Natural killer cell (primary cell): ENCODE data around the gene PPP1R26. TPM values are rescaled to one million over a fixed set of nuclear protein-coding genes. Genes with fewer than 3 reads are reported as not detected.
"Not testable (repeated sequence)": the region's sequence is repeated elsewhere in the genome, so short reads cannot be mapped to it uniquely, and the experiment has no call there.

Experiments
- ATAC-seq, 3 donors: fragments of 150-1000 bp in 2 of 3; fragments of 200-7000 bp in 1 of 3; cut with Tn5 transposase; 1 replicate in 1 of 3; 2 replicates in 2 of 3; pipeline ENCODE4 v1.10.0; 2021; ENCODE audit warnings: mild to moderate bottlenecking in 2 of 3, moderate library complexity in 2 of 3
- DNase-seq, 2 donors: peaks; one replicate each; pipeline versions ENCODE4 v3.0.0 to v3.0.0-alpha.2; 2013 to 2021; ENCODE audit warnings: mixed read lengths in 1 of 2
- H3K27ac ChIP-seq: one replicate; pipeline ENCODE4 v1.5.1; 2013; ENCODE audit warnings: mild to moderate bottlenecking, low read length
- H3K27me3 ChIP-seq: one replicate; pipeline ENCODE4 v1.6.1; 2013; ENCODE audit warnings: low read length; ENCODE audit not compliant: control insufficient read depth, insufficient read depth
- H3K36me3 ChIP-seq: one replicate; pipeline ENCODE4 v1.6.1; 2013; ENCODE audit warnings: low read length; ENCODE audit not compliant: control insufficient read depth, insufficient read depth
- H3K4me1 ChIP-seq: one replicate; pipeline ENCODE4 v1.6.1; 2013; ENCODE audit warnings: low read length; ENCODE audit not compliant: control insufficient read depth, insufficient read depth
- H3K4me3 ChIP-seq: one replicate; pipeline ENCODE4 v1.5.1; 2013; ENCODE audit warnings: low read length
- H3K9me3 ChIP-seq: one replicate; pipeline ENCODE4 v1.6.1; 2013; ENCODE audit warnings: low read length; ENCODE audit not compliant: control insufficient read depth, insufficient read depth
- H3K27ac Mint-ChIP-seq, 2 donors: one replicate each; pipeline ENCODE4 v1.8.0; 2022; ENCODE audit warnings: mild to moderate bottlenecking in 2 of 2, mixed read lengths in 2 of 2, moderate library complexity in 1 of 2
- H3K27me3 Mint-ChIP-seq, 2 donors: one replicate each; pipeline ENCODE4 v1.8.0; 2022; ENCODE audit warnings: low read depth in 2 of 2, mixed read lengths in 2 of 2
- H3K36me3 Mint-ChIP-seq: one replicate; pipeline ENCODE4 v1.8.0; 2022; ENCODE audit warnings: mixed read lengths
- H3K4me1 Mint-ChIP-seq, 2 donors: one replicate each; pipeline ENCODE4 v1.8.0; 2022; ENCODE audit warnings: mixed read lengths in 2 of 2
- H3K4me3 Mint-ChIP-seq: one replicate; pipeline ENCODE4 v1.8.0; 2022; ENCODE audit warnings: mild to moderate bottlenecking, moderate library complexity, mixed read lengths
- H3K9me3 Mint-ChIP-seq, 2 donors: one replicate each; pipeline ENCODE4 v1.8.0; 2022; ENCODE audit warnings: mixed read lengths in 2 of 2
- CTCF ChIP-seq: fragments of 200-600 bp; IDR thresholded peaks from one replicate; pipeline ENCODE4 v1.8.0; 2022; ENCODE audit warnings: antibody characterized with exemption
- WGBS: methylation state at CpG from one replicate; pipeline ENCODE4 v1.1.7; 2013; ENCODE audit warnings: missing lambda C conversion rate; ENCODE audit not compliant: insufficient coverage; 5-methylcytosine and 5-hydroxymethylcytosine counted together
- intact Hi-C: fragments of 100-400 bp; cut with micrococcal nuclease; formaldehyde crosslinking; loops from one replicate; pipeline ENCODE4 v1.14.2; 2022
- total RNA-seq, 4 donors: library from RNA; stranded (reverse); fragments of 120-200 nt in 1 of 4; gene quantifications; one replicate each; pipeline versions ENCODE4 v1.2.3 to v1.2.4, GENCODE V29; 2013 to 2022

PPP1R26 gene
- total RNA-seq, 3 donors from 2014 or later (not counting 1 experiment from before 2014, with no cell fraction given), result 3.2 to 5.3 (median 3.6) TPM

DNA sequence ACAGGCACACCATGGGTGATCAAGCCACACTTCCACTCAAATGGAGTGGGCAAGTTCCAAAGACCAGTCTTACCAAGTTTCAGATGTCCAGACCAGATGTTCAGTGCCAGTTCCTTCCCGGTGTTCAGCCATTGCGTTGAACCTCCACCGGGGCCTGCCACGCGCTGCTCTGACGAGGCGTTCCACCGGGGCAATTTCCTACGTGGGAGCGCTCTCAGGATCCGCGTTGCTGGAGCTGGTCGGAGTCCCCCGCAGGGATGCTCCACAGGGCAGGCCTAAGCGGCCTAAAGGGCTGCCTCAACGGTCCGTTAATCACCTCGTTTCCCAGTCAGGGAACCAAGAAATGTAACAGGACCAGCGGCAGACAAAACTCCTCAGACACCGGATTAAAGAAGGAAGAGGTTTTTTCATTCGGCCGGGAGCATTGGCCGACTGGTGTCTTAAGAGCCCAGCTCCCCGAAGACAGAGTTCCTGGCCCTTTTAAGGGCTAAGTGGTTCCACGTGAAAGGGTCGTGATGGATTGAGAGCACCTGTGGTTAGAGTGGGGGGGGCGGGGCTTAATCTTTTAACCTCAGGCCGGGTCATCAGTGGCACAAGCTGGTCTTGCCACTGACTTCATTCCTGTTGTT is 35.7 kb upstream of the PPP1R26 start:
- DNase-seq, result no peak
- 77% methylated on average over 28 of the region's 28 CpGs for WGBS
- Mint-ChIP-seq H3K27me3 (peaks cover 8 to 9% of the 10 kb centered on the region in 2 donors), H3K36me3 (no peaks in the 10 kb centered on the region), H3K27ac (no peak overlapping the region), H3K9me3 (no peaks in the 10 kb centered on the region), H3K4me3 (no peak overlapping the region), H3K4me1 (no peaks in the 10 kb centered on the region)
- intact Hi-C loops, result no loop called here
- ATAC-seq, result no peak
- Histone ChIP-seq H3K9me3 (no peaks in the 10 kb centered on the region), H3K4me1 (no peaks in the 10 kb centered on the region), H3K4me3 (no peak overlapping the region), H3K27me3 (no peaks in the 10 kb centered on the region), H3K36me3 (no peaks in the 10 kb centered on the region), H3K27ac (no peak overlapping the region)
- TF ChIP-seq CTCF, result no peak

GRCh38 chr9:135447126-135447525 is 32.5 kb upstream of the PPP1R26 start:
- 75% methylated on average over 12 of the region's 12 CpGs for WGBS
- no peak overlapping the region for H3K4me3 Mint-ChIP-seq
- DNase-seq, result no peak
- Histone ChIP-seq H3K4me3 (no peak overlapping the region), H3K27ac (no peak overlapping the region), H3K4me1 (no peaks in the 10 kb centered on the region), H3K27me3 (no peaks in the 10 kb centered on the region), H3K36me3 (no peaks in the 10 kb centered on the region), H3K9me3 (no peaks in the 10 kb centered on the region)
- H3K36me3 Mint-ChIP-seq, result no peaks in the 10 kb centered on the region
- no peaks in the 10 kb centered on the region for H3K9me3 Mint-ChIP-seq
- H3K27me3 Mint-ChIP-seq, result peaks cover 7 to 8% of the 10 kb centered on the region in 2 donors
- no peak overlapping the region for H3K27ac Mint-ChIP-seq
- intact Hi-C loops, result no loop called here
- ATAC-seq, result no peak
- H3K4me1 Mint-ChIP-seq, result no peaks in the 10 kb centered on the region
- TF ChIP-seq CTCF, result no peak

DNA sequence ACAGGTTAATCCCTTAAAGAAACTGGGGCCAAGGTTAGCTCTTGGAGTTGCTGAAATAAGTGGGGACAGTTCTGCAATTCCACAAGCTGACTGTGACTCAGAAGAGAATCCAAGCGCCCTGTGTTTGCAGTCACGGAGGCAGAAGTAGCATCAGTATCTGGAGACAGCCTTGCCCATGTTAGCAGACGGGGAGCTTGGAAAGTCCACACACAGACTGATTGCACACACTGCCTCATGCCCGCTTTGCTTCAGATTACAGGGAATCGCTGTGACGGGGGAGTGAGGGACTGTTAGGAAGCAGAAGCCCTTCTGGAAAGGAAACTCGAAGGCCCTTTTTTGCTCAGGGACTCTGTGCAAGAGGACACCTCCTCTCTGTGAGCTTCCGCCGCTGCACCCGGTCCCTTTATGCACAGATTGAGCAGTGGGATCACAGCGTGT is 30.9 kb upstream of the PPP1R26 start:
- WGBS, result 73% methylated on average over 11 of the region's 11 CpGs
- Mint-ChIP-seq H3K4me3 (no peak overlapping the region), H3K36me3 (no peaks in the 10 kb centered on the region), H3K27me3 (peaks cover 0 to 3% of the 10 kb centered on the region in 2 donors), H3K27ac (no peak overlapping the region), H3K9me3 (no peaks in the 10 kb centered on the region), H3K4me1 (no peaks in the 10 kb centered on the region)
- intact Hi-C loops, result no loop called here
- TF ChIP-seq CTCF, result no peak
- no peaks in the 10 kb centered on the region for H3K27me3 ChIP-seq
- no peaks in the 10 kb centered on the region for H3K9me3 ChIP-seq
- H3K36me3 ChIP-seq, result no peaks in the 10 kb centered on the region
- no peak overlapping the region for H3K4me3 ChIP-seq
- H3K27ac ChIP-seq, result no peak overlapping the region
- H3K4me1 ChIP-seq, result no peaks in the 10 kb centered on the region
- ATAC-seq (no peak), DNase-seq (no peak)

- H3K36me3 Mint-ChIP-seq, H3K4me3 Mint-ChIP-seq, H3K27me3 Mint-ChIP-seq, H3K4me3 ChIP-seq, H3K9me3 Mint-ChIP-seq, H3K27me3 ChIP-seq, H3K36me3 ChIP-seq, H3K4me1 ChIP-seq, H3K4me1 Mint-ChIP-seq, DNase-seq, H3K27ac Mint-ChIP-seq, H3K27ac ChIP-seq, H3K9me3 ChIP-seq, ATAC-seq, intact Hi-C loops: not testable (repeated sequence)
- whole genome bisulfite sequencing, result 87% methylated on average over 8 of the region's 11 CpGs
Measured at GRCh38 chr9:135449532-135449931, 30.1 kb upstream of the PPP1R26 start.
